CD14-positive monocyte (primary cell): ENCODE data around the gene DEPDC5. TPM values are rescaled to one million over a fixed set of nuclear protein-coding genes. Genes with fewer than 3 reads are reported as not detected.

Experiments
- DNase-seq, 3 donors: peaks; one replicate each; pipeline ENCODE4 v3.0.0-alpha.2; 2011 to 2022
- H2AFZ ChIP-seq: 2 replicates; pipeline ENCODE4 v1.6.0; 2012; ENCODE audit warnings: mild to moderate bottlenecking, low read depth, low read length, inconsistent platforms; ENCODE audit not compliant: insufficient read depth, poor library complexity, severe bottlenecking
- H3K27ac ChIP-seq, 2 donors: 1 replicate in 1 of 2; 2 replicates in 1 of 2; pipeline ENCODE4 v1.5.1; 2012 to 2013; ENCODE audit warnings: low read length in 2 of 2, control low read depth in 1 of 2, inconsistent platforms in 1 of 2, low read depth in 1 of 2, mild to moderate bottlenecking in 1 of 2
- H3K27me3 ChIP-seq, 2 donors: one replicate each; pipeline versions ENCODE4 v1.6.0 to v1.6.1; 2011 to 2013; ENCODE audit warnings: low read length in 2 of 2; ENCODE audit not compliant: control insufficient read depth in 2 of 2, insufficient read depth in 2 of 2
- H3K36me3 ChIP-seq, 2 donors: replicated peaks in 1 of 2; 1 replicate in 1 of 2; 2 replicates in 1 of 2; pipeline versions ENCODE4 v1.5.1 to v1.6.1; 2012 to 2013; ENCODE audit warnings: low read length in 2 of 2, control low read depth in 1 of 2, inconsistent platforms in 1 of 2, mild to moderate bottlenecking in 1 of 2; ENCODE audit not compliant: insufficient read depth in 2 of 2, control insufficient read depth in 1 of 2
- H3K4me1 ChIP-seq, 2 donors: 1 replicate in 1 of 2; 2 replicates in 1 of 2; pipeline versions ENCODE4 v1.5.1 to v1.6.1; 2012 to 2013; ENCODE audit warnings: low read length in 2 of 2, control low read depth in 1 of 2, inconsistent platforms in 1 of 2, mild to moderate bottlenecking in 1 of 2, moderate library complexity in 1 of 2; ENCODE audit not compliant: insufficient read depth in 2 of 2, control insufficient read depth in 1 of 2
- H3K4me2 ChIP-seq: replicated peaks from 2 replicates; pipeline ENCODE3; 2012; ENCODE audit warnings: low read length, moderate library complexity, mild to moderate bottlenecking; ENCODE audit not compliant: poor library complexity, severe bottlenecking; ENCODE audit errors: extremely low read depth
- H3K4me3 ChIP-seq, 3 experiments: fragments of 200-600 bp in 1 of 3; sonication (generic) in 1 of 3; replicated peaks in 1 of 3; 1 replicate in 2 of 3; 2 replicates in 1 of 3; pipeline ENCODE4 v1.5.1; 2011 to 2013; ENCODE audit warnings: low read length in 3 of 3, mild to moderate bottlenecking in 3 of 3, control low read depth in 2 of 3, low read depth in 2 of 3, inconsistent platforms in 1 of 3, moderate library complexity in 1 of 3
- H3K79me2 ChIP-seq: 2 replicates; pipeline ENCODE4 v1.6.0; 2012; ENCODE audit warnings: mild to moderate bottlenecking, control low read depth, inconsistent platforms, low read length, moderate library complexity; ENCODE audit not compliant: insufficient read depth
- H3K9ac ChIP-seq: 2 replicates; pipeline ENCODE4 v1.6.0; 2017; ENCODE audit warnings: low read length, mild to moderate bottlenecking; ENCODE audit not compliant: insufficient read depth, poor library complexity, severe bottlenecking
- H3K9me3 ChIP-seq, 2 donors: replicated peaks in 1 of 2; 1 replicate in 1 of 2; 2 replicates in 1 of 2; pipeline versions ENCODE4 v1.5.1 to v1.6.1; 2012 to 2013; ENCODE audit warnings: low read length in 2 of 2, control low read depth in 1 of 2; ENCODE audit not compliant: control insufficient read depth in 1 of 2, insufficient read depth in 1 of 2
- H4K20me1 ChIP-seq: 2 replicates; pipeline ENCODE4 v1.6.0; 2012; ENCODE audit warnings: mild to moderate bottlenecking, low read length, control low read depth, moderate library complexity; ENCODE audit not compliant: insufficient read depth
- H3K27ac Mint-ChIP-seq, 7 donors: one replicate each; pipeline ENCODE4 v1.8.0; 2020; ENCODE audit warnings: mild to moderate bottlenecking in 7 of 7, mixed read lengths in 7 of 7, moderate library complexity in 6 of 7, inconsistent platforms in 2 of 7
- H3K27me3 Mint-ChIP-seq, 3 donors: one replicate each; pipeline ENCODE4 v1.8.0; 2021 to 2022; ENCODE audit warnings: low read depth in 3 of 3, mild to moderate bottlenecking in 3 of 3, mixed read lengths in 3 of 3, moderate library complexity in 3 of 3, inconsistent platforms in 1 of 3
- H3K36me3 Mint-ChIP-seq, 2 donors: one replicate each; pipeline ENCODE4 v1.8.0; 2020; ENCODE audit warnings: mixed read lengths in 2 of 2, inconsistent platforms in 1 of 2, mild to moderate bottlenecking in 1 of 2
- H3K4me1 Mint-ChIP-seq: one replicate; pipeline ENCODE4 v1.8.0; 2020; ENCODE audit warnings: mild to moderate bottlenecking, mixed read lengths
- H3K4me3 Mint-ChIP-seq, 2 donors: one replicate each; pipeline ENCODE4 v1.8.0; 2020; ENCODE audit warnings: mild to moderate bottlenecking in 2 of 2, mixed read lengths in 2 of 2, moderate library complexity in 1 of 2
- H3K9me3 Mint-ChIP-seq, 7 donors: one replicate each; pipeline ENCODE4 v1.8.0; 2020 to 2022; ENCODE audit warnings: mixed read lengths in 7 of 7, mild to moderate bottlenecking in 6 of 7, moderate library complexity in 6 of 7, inconsistent platforms in 2 of 7
- CTCF ChIP-seq: fragments of 200-600 bp; IDR thresholded peaks from one replicate; pipeline ENCODE4 v1.8.0; 2022; ENCODE audit warnings: antibody characterized with exemption, mild to moderate bottlenecking
- WGBS: methylation state at CpG from one replicate; pipeline ENCODE4 v1.1.5; 2013; ENCODE audit warnings: missing lambda C conversion rate; ENCODE audit not compliant: insufficient coverage; 5-methylcytosine and 5-hydroxymethylcytosine counted together
- intact Hi-C, 2 donors: fragments of 100-400 bp; cut with micrococcal nuclease; formaldehyde crosslinking; loops; one replicate each; pipeline versions ENCODE4 v1.15.0 to v1.15.1; 2023
- polyA plus RNA-seq, 3 donors: library from polyadenylated mRNA; depleted of rRNA in 1 of 3; unstranded in 2 of 3; stranded (reverse) in 1 of 3; fragments of 300-500 nt in 2 of 3; fragments of >200 nt in 1 of 3; fragmentation: Illumina TruSeq in 2 of 3; gene quantifications; 1 replicate in 2 of 3; 2 replicates in 1 of 3; pipeline ENCODE4 v1.2.3, GENCODE V29; 2012 to 2021

DEPDC5 gene
- polyA plus RNA-seq, 3 donors, result 2.2 to 19.5 (median 4.1) TPM

- no peak for TF ChIP-seq CTCF
- Histone ChIP-seq H3K27me3 (no peaks in the 10 kb centered on the region), H3K36me3 (peaks cover 93 to 100% of the 10 kb centered on the region in 2 donors), H3K4me1 (no peaks in the 10 kb centered on the region), H3K27ac (no peak overlapping the region), H3K4me3 (no peak overlapping the region), H2AFZ (no peak overlapping the region), H3K9me3 (no peaks in the 10 kb centered on the region), H4K20me1 (no peaks in the 10 kb centered on the region), H3K4me2 (no peak overlapping the region), H3K9ac (no peak overlapping the region), H3K79me2 (no peaks in the 10 kb centered on the region)
- H3K36me3 Mint-ChIP-seq, result peaks cover 86 to 96% of the 10 kb centered on the region in 2 donors
- intact Hi-C loops, result no loop called here
- no peak for DNase-seq
- H3K27me3 Mint-ChIP-seq, result no peaks in the 10 kb centered on the region
- H3K4me1 Mint-ChIP-seq, result no peaks in the 10 kb centered on the region
- H3K4me3 Mint-ChIP-seq, result no peak overlapping the region
- no peaks in the 10 kb centered on the region for H3K9me3 Mint-ChIP-seq
- H3K27ac Mint-ChIP-seq, result no peak overlapping the region
Observed at GRCh38 chr22:31840585-31840984, 86.8 kb downstream of the DEPDC5 start.

- Histone ChIP-seq H4K20me1 (no peaks in the 10 kb centered on the region), H3K4me3 (no peak overlapping the region), H3K79me2 (no peaks in the 10 kb centered on the region), H3K27ac (no peak overlapping the region), H3K9ac (no peak overlapping the region), H2AFZ (no peak overlapping the region), H3K27me3 (no peaks in the 10 kb centered on the region), H3K4me1 (no peaks in the 10 kb centered on the region), H3K36me3 (peaks cover 93 to 100% of the 10 kb centered on the region in 2 donors), H3K9me3 (no peaks in the 10 kb centered on the region), H3K4me2 (no peak overlapping the region)
- DNase-seq, result no peak
- intact Hi-C loops, result no loop called here
- Mint-ChIP-seq H3K4me1 (peaks cover 3% of the 10 kb centered on the region), H3K9me3 (no peaks in the 10 kb centered on the region), H3K27ac (peak overlapping the region in 2 of 7 donors; percentile 28 to 40), H3K36me3 (peaks cover 87 to 96% of the 10 kb centered on the region in 2 donors), H3K4me3 (no peak overlapping the region), H3K27me3 (no peaks in the 10 kb centered on the region)
- no peak for TF ChIP-seq CTCF
- 100% methylated on average over 3 of the region's 8 CpGs for WGBS
Observed at GRCh38 chr22:31841078-31841827, 87.4 kb downstream of the DEPDC5 start.
